ENCODE results near the gene LRBA. TPM values are rescaled to one million over a fixed set of nuclear protein-coding genes. Genes with fewer than 3 reads are reported as not detected.
"Not testable (repeated sequence)": the region's sequence is repeated elsewhere in the genome, so short reads cannot be mapped to it uniquely, and the experiment has no call there.

The LRBA gene
- total RNA-seq, 1 donor from 2014 or later = 70.5 TPM

DNA sequence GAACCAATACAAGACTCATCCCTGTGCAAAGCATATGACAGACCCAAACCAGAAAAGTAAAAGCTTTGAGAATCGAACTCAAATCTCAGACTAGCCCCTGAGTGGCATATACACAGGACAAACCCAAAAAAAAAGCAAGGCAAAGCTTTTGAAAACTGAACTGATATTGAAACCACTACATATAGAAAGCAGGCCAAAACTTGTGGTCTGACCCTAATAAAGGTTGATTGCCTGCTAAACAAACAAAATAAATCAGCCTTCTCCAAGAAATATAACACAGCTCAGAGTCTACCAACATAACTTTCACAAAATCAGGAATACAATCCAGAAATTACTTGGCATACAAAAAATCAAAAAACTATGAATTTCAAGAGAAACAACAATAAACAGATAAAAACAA, 40.3 kb downstream of the LRBA start:
- DNase-seq = no peak

DNA sequence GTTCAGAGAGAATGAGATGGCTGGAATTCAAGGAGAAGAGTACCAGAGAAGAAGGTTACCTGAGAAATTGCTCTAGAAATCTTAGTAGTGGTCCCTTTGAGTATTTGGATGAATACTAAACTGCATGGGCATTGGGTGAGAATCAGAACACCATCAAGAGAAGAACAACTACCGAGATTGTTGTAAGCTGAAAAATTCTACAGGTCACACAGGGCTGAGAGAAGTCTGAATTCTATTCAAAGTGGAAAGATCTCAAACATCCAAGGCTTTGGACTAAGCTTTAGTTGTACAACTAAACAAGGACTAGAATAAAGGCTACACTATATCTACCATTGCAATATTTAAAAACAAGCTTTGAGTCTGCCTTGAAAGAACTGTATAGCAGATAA, 40.8 kb downstream of the LRBA start:
- no peak for DNase-seq

DNA sequence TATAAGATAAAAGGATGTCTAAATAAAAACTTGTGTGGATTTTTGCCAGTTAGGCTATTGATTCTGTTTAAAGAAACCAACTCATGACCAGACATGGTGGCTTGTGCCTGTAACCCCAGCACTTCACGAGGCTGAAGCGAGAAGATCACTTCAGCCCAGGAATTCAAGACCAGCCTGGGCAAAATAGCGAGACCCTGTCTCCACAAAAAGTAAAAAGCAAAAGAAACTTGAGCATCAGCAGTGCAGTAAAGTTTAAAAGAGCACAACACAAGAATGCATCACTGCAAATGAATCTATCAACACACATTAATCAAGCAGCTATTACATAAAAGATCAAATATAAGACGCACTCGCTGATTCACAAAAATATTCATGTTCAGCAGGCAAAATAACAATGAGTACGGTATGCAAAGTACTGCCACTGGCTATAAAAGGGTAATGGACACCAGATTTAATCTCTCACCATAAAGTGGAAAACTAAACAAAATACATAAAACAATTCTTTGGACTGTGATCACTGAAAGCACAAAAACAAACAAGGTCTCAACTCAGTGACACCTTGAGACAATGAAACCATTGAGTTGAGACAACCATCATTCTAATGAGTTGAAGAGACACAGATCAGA, 41.3 kb downstream of the LRBA start:
- no peak for DNase-seq

DNA sequence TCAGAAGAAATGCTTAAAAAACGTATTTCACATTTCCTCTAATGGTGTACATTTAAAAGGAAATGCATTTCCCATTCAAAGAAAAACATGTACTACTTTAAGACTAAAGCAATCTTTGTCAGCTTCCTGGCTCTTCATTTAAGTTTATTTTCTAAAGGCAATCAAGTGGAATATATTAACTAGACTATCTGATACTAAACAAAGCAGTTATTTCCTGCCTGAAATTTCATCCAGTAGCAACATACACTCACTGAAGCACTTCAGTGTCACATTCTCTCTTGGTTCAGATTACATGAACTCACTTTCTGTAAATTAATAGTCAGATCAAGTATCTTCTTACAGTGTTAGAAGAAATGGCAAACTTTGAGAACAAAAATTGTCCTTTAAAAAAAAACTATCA, 42.5 kb downstream of the LRBA start:
- no peak for DNase-seq

DNA sequence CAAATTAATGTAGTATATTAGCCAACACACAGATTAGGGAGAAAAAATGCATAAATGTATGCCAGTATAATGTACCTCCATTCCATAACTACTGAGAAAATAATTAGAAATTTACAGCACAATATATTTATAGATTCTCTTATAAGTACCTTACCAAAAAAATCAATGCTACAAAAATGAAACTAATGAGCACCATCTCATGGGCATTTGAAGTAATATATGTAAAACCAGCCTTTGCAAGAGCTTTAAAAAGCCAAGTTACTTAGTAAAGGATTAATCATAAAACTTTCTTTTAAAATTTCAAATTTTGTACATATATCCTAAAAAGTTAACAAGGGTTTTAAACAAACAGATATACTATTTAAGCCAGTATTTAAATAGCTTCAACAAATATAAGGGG, 43.2 kb downstream of the LRBA start:
- DNase-seq = no peak

DNA sequence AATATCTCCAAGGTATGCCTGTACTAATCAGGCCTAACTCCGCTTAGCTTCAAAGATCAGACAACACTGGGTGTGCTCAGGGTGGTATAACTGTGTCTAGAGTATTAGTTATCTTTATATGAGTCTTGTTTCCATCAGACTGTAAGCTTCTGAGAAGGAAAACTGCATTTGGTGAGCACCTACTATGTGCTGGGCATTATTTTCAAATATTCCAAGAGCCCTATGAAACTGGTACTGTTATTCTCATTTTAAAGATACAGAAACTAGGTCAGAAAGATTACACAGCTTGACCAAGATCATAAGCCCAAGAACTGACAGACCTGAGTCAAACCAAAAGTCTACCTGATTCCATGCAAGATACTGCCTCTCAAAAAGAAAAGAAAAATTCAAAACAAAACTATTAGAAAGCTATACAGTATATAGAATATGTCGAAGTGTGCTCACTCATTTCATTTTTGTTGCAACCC, 44.4 kb downstream of the LRBA start:
- no peak for DNase-seq

DNA sequence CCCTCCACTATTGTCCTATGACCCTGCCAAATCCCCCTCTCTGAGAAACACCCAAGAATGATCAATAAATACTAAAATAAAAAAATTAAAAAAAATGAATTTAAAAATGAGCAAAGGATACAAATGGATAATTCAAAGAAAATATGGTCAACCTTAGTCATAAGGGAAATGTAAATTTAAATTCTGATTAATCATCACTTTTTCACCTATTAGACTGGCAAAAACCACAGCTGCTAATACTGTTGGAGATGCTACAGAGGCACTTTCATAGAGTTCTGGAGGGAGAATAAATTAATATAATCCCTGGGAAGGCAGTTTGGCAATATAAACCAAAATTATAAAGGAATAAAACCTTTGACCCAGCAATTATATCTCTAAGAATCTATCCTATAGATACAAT, 50.3 kb downstream of the LRBA start:
- no peak for DNase-seq

DNA sequence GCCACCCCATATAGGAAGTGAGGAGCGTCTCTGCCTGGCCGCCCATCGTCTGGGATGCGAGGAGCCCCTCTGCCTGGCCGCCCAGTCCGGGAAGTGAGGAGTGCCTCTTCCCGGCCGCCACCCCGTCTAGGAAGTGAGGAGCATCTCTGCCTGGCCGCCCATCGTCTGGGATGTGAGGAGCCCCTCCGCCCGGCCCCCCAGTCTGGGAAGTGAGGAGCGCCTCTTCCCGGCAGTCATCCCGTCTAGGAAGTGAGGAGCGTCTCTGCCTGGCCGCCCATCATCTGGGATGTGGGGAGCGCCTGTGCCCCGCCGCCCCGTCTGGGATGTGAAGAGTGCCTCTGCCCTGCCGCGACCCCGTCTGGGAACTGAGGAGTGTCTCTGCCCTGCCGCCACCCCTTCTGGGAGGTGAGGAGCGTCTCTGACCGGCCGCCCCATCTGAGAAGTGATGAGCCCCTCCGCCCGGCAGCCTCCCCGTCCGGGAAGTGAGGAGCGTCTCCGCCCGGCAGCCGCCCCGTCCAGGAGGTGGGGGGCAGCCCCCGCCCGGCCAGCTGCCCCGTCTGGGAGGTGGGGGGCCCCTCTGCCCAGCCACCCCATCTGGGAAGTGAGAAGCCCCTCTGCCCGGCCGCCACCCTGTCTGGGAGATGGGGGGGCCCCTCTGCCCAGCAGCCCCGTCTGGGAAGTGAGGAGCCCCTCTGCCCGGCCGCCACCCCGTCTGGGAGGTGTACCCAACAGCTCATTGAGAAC, 51.3 kb downstream of the LRBA start:
- DNase-seq = not testable (repeated sequence)

DNA sequence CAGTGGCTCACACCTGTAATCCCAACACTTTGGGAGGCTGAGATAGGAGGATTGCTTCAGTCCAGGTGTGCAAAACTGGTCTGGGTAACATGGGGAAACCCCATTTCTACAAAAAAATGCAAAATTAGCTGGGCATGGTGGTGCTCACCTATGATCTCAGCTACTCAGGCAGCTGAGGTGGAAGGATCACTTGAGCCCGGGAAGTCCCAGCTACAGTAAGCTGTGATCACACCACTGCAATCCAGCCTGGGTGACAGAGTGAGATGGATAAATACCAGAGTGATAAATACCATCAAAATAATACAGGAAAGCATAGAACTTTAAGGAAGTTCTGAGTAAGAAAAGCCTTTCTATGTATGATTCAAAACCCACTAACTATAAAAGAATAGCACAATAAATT, 52.8 kb downstream of the LRBA start:
- no peak for DNase-seq

DNA sequence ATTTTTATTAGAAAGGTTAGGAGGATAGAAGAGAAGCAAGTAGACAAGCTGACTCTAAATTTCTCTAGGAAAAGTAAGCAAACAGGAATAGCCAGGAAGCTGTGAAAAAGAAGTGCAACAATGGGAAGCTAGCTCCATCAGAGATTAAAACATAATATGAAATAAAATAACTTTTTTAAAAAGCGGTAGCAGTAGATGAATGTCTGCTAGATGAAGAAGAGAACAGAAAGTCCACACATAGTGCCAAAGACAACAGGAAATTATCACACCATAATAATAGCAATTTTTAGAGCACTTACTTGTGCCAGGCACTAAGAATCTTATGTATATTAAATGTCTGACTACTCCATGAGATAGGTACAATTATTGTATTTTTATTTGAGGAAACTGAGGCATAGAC, 53.5 kb downstream of the LRBA start:
- no peak for DNase-seq

DNA sequence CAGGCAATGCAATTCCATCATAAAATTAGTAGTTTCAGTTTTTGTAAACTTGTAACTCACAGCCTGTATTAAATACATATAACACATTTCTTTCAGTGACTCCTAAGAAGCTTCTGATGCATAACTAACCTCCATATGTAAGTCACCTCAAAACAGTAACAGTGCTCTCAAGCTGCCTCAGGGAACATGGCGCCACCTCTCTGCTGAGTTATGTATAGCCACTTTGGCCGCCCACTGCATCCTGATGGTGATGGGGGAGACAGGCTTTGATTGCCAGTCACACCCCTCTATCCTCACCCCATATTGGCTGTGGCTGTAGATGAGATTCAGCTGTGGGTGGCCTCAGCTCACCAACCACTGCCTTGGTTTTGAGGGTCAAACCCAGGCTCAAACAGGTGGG, 54.3 kb downstream of the LRBA start:
- no peak for DNase-seq

DNA sequence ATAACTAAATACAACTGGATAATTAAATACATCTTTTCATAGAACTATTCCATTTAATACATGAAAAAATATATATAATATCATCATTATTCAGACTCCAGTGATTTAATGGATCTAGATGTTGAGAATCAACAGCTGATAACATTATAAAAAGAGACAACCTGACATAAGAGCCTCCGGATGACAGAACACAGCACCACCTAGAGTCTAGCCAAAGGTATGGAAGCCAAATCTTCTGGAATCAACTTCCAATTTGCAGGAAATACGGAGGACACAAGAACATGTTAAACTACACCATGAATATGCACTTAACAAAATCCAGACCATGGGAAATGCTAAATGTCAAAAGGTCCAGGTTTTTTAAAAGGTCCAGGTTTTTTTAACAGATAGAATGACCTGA, 55.0 kb downstream of the LRBA start:
- no peak for DNase-seq

DNA sequence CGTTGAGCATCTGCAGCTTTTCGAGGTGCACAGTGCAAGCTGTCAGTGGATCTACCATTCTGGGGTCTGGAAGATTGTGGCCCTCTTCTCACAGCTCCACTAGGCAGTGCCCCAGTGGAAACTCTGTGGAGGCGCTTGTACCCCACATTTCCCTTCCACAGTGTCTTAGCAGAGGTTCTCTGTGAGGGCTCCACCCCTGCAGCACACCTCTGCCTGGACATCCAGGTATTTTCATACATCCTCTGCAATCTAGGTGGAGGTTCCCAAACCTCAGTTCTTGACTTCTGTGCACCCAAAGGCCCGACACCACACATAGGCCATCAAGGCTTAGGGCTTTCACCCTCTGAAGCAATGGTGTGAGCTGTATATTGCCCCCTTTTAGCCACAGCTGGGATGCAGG, 57.1 kb downstream of the LRBA start:
- DNase-seq = not testable (repeated sequence)

DNA sequence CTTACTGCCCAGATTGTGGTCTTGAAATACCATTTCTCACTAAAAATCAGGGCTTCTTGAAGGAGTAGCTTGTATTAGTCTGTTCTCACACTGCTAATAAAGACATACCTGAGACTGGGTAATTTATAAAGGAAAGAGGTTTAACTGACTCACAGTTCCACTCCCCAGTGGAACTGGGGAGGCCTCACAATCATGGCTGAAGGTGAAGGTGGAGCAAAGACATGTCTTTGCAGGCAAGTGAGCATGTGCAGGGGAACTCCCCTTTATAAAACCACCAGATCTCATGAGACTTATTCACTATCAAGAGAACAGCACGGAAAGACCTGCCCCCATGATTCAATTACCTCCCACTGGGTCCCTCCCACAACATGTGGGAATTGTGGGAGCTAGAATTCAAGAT, 58.0 kb downstream of the LRBA start:
- DNase-seq = not testable (repeated sequence)

DNA sequence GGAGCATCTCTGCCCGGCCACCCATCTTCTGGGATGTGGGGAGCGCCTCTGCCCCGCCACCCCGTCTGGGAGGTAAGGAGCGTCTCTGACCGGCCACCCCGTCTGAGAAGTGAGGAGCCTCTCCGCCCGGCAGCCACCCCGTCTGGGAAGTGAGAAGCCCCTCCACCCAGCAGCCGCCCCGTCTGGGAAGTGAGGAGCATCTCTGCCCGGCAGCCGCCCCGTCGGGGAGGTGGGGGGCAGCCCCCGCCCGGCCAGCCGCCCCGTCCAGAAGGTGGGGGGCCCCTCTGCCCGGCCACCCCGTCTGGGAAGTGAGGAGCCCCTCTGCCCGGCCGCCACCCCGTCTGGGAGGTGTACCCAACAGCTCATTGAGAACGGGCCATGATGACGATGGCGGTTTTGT, 61.2 kb downstream of the LRBA start:
- not testable (repeated sequence) for DNase-seq

DNA sequence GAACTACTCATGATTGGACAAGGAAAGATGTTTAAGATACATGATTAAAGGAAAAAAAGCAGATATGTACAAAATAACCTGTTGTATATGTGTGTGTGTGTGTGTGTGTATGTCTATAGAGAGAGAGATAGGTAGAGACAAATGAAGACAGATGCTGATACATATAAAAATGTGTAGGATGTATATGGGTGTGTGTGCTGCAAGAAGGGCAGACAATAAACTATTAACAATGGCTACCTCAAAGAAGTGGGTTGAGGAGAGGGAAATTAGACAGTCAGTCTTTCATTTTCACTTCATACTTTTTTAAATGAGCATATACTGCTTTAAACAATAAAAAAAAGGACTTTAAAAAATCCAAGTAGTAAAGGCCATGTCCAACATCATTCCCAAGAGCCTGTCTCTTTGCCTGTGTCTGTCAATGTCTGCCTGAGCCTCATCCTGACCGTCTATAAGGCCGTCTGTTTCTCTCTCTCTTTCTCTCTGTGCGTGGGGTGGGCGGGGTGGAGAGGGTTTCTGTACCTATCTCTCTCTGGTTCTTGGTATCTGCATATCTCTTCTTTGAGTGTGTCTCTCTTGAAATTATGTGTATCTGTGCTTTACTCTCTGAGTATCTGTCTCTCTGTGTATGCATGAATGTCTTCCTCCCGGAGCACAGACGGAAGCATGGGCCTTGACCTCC, 62.8 kb downstream of the LRBA start:
- DNase-seq = no peak

DNA sequence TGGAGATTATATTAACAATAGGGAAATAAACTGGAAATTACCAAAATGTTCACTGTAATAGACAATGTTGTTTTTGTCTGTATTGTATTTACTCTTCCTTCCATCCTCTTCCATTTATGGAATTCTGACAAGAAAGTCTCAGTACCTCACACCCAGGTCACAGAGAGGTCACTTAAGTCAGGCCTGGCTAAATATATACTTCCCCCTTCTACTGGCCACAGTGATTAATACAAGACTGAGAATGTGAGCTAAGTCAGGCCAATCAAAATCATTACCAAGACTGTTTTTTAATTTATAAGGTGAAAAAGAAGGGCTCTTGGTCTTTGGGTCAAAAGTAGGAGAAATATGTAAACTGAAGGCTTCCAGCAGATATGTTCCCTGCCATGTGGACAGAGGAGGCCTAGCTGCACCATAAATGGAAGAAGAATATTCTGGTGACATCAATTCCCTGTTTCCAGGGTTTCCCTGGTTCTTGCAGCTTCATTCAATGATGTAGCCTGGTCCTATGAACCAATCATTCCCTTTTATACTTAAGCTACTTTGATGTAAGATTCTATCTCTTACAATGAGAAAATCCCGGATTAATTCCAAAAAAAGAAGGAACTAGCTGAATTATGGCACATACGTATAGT, 64.3 kb downstream of the LRBA start:
- no peak for DNase-seq

DNA sequence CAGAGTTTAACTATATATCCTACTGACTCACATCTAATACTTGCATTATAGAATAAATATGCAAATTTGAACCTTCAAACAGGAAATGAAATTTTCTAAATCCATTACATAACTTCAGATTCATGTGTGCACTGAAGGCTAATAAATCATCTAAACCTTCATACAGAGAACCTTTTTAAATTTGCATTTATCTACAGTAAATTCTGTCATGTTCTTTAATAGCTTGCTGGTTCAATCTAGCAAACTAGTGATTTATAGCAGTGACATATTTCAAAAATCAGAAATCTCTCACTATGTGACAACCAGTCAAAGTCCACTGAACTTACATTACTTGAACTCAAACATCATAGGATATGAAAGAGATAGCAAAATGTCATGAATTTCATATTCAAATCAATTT, 65.1 kb downstream of the LRBA start:
- no peak for DNase-seq

DNA sequence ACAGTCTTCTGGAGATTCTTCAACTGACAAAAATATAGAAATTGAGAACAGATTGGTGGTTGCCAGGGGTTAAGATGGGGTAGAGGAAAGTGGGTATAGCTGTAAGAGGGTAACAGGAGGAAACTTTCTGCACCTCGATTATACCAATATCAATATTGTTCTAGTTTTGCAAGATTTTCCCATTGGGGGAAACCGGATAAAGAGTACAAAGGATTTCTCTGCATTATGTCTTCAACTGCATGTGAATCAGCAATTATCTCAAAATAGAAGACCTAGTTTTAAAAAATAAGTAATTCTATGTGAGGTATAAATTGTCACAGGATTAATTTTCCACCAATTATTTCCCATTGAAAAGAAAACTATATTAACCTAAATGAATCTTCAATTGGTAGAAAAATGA, 65.7 kb downstream of the LRBA start:
- DNase-seq = no peak

DNA sequence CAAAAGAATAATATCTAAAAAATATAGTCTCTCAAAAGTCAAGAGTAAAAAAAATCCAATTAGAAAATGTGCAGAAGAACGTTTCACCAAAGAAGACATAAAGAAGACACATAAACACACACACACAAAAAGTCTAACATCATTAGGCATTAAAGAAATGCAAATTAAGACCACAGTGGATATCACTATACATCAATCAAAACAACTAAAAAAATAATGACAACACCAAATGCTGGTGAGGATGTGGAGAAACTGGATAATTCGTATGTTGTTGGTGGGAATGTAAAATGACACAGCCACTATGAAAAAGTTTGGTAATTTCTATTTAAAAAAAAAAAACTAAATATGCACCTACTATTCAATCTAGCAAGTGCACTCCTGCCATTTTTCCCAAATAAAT, 66.4 kb downstream of the LRBA start:
- no peak for DNase-seq

DNA sequence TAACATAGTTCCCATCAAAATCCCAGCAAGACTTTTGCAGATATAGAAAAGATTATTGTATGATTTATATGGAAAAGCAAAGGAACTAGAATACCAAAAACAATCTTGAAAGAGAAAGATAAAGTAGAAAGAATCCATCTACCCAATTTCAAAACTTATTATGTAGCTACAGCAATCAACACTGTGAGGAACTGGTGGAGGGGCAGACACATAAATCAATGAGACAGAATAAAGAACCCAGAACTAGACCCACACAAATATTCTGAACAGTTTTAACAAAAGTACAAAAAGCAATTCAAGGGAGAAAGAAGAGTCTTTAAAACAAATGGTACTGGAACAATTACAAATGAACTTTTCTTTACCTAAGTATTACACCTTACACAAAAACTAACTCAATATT, 67.0 kb downstream of the LRBA start:
- DNase-seq = no peak

DNA sequence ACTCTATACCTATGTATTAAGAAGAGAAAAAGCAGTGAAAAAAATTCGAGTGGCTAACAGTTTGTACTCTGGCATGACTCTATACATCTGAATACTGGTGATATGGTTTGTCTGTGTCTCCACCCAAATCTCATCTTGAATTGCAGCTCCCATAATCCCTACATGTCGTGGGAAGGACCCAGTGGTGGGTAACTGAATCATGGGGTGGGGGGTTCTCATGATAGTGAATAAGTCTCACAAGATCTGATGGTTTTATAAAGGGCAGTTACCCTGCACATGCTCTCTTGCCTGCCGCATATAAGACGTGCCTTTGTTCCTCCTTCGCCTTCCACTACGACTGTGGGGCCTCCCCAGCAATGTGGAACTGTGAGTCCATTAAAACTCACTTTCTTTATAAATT, 70.4 kb downstream of the LRBA start:
- DNase-seq = no peak

DNA sequence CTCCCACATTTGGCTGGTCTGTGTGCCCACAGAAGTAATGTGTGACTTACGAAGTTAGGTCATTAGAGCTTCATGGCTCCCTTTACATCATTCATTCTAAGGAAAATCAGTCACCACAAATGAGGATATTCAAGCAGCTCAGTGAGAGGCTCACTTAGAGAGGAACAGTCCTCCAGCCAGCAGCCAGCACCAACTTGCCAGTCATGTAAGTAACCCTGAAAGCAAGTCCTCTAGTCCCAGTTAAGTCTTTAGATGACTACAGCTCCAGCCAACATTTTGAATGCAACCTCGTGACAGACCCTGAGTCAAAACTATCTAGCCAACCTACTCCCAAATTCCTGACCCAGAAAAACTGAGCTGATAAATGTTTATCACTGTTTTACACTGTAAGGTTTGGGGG, 71.3 kb downstream of the LRBA start:
- DNase-seq = no peak

Measured in skin of body (tissue), 2 donors.